PC-3 (cell line): ENCODE data around the gene NFATC2IP. TPM values are rescaled to one million over a fixed set of nuclear protein-coding genes. Genes with fewer than 3 reads are reported as not detected.

ENCODE experiments used
- ATAC-seq: fragments of 200-7000 bp; cut with Tn5 transposase; 2 replicates; pipeline ENCODE4 v1.9.1; 2020; ENCODE audit warnings: mild to moderate bottlenecking, moderate library complexity
- BruUV-seq: library from RNA; stranded (reverse); fragments of 400-500 nt; replicated peaks from 2 replicates; lab custom pipeline; 2021; lab: Mats Ljungman, UMichigan
- CTCF ChIA-PET: fragments of 300-600 bp; sonication (Branson Sonifier 250); formaldehyde crosslinking; loops from one replicate; lab custom pipeline; 2022; ENCODE audit warnings: antibody characterized with exemption; lab: Charles Lee
- POLR2A ChIA-PET: fragments of 300-600 bp; sonication (Branson Sonifier 250); formaldehyde crosslinking; loops from one replicate; lab custom pipeline; 2022; ENCODE audit warnings: antibody characterized with exemption; ENCODE audit not compliant: unreplicated experiment; lab: Charles Lee
- DNase-seq: peaks from one replicate; pipeline ENCODE4 v3.0.0-alpha.2; 2015
- H2AFZ ChIP-seq: fragments of 300-600 bp; sonication (generic); 2 replicates; pipeline ENCODE4 v1.6.0; 2016; ENCODE audit warnings: antibody characterized with exemption, low read length
- H3F3A ChIP-seq: fragments of 300-600 bp; sonication (generic); one replicate; pipeline ENCODE4 v1.6.0; 2017; ENCODE audit warnings: antibody characterized with exemption, low read length, control low read depth, mild to moderate bottlenecking; ENCODE audit not compliant: unreplicated experiment
- H3K27ac ChIP-seq: fragments of 300-600 bp; sonication (generic); 2 replicates; pipeline ENCODE4 v1.5.1; 2016; ENCODE audit warnings: mild to moderate bottlenecking, low read length
- H3K27me3 ChIP-seq: fragments of 300-600 bp; sonication (generic); 2 replicates; pipeline ENCODE4 v1.6.1; 2016; ENCODE audit warnings: low read length, mixed read lengths
- H3K36me3 ChIP-seq: fragments of 300-600 bp; sonication (generic); 2 replicates; pipeline ENCODE4 v1.6.1; 2016; ENCODE audit warnings: low read depth, mixed run types, low read length, mixed read lengths
- H3K4me1 ChIP-seq: fragments of 300-600 bp; sonication (generic); 2 replicates; pipeline ENCODE4 v1.5.1; 2016; ENCODE audit warnings: low read length; ENCODE audit not compliant: insufficient read depth
- H3K4me2 ChIP-seq: fragments of 300-600 bp; sonication (generic); 2 replicates; pipeline ENCODE4 v1.6.0; 2016; ENCODE audit warnings: low read length
- H3K4me3 ChIP-seq: fragments of 300-600 bp; sonication (generic); 2 replicates; pipeline ENCODE4 v1.5.1; 2016; ENCODE audit warnings: mild to moderate bottlenecking, low read length, mixed read lengths
- H3K79me2 ChIP-seq: fragments of 300-600 bp; sonication (generic); 2 replicates; pipeline ENCODE4 v1.6.1; 2017; ENCODE audit warnings: low read length, mixed read lengths
- H3K9ac ChIP-seq: fragments of 300-600 bp; sonication (generic); 2 replicates; pipeline ENCODE4 v1.6.0; 2016; ENCODE audit warnings: mild to moderate bottlenecking, low read length
- H3K9me2 ChIP-seq: fragments of 300-600 bp; sonication (generic); replicated peaks from 2 replicates; pipeline ENCODE4 v1.6.1; 2016; ENCODE audit warnings: mixed run types, low read length, mixed read lengths
- H3K9me3 ChIP-seq: fragments of 300-600 bp; sonication (generic); 2 replicates; pipeline ENCODE4 v1.6.1; 2016; ENCODE audit warnings: low read length, mixed read lengths
- H4K20me1 ChIP-seq: fragments of 300-600 bp; sonication (generic); 2 replicates; pipeline ENCODE4 v1.6.1; 2016; ENCODE audit warnings: low read length, mixed read lengths
- CTCF ChIP-seq: fragments of 300-600 bp; sonication (generic); conservative IDR thresholded peaks from 2 replicates; pipeline ENCODE4 v1.5.1; 2017; ENCODE audit warnings: antibody characterized with exemption, low read depth, mild to moderate bottlenecking, low read length
- EZH2 ChIP-seq: fragments of 300-600 bp; sonication (generic); IDR thresholded peaks from one replicate; pipeline ENCODE4 v1.6.1; 2017; ENCODE audit warnings: antibody characterized with exemption, mild to moderate bottlenecking, low read length; ENCODE audit not compliant: unreplicated experiment
- EZH2phosphoT487 ChIP-seq: fragments of 300-600 bp; sonication (generic); IDR thresholded peaks from 2 replicates; pipeline ENCODE4 v1.6.1; 2018; ENCODE audit warnings: mild to moderate bottlenecking, antibody characterized with exemption, low read length, borderline replicate concordance
- intact Hi-C: fragments of 100-400 bp; cut with micrococcal nuclease; formaldehyde crosslinking; loops from 2 replicates; pipeline ENCODE4 v1.9.0; 2023
- total RNA-seq: library from RNA; depleted of rRNA; stranded (reverse); fragments of >200 nt; gene quantifications from 2 replicates; pipeline ENCODE4 v1.2.3, GENCODE V29; 2014

The NFATC2IP gene
- total RNA-seq, 1 experiment from 2014 or later = 33.3 TPM

GRCh38 chr16:28904828-28905227, 45.9 kb upstream of the NFATC2IP start:
- no peak overlapping the region for H3K27ac ChIP-seq

GRCh38 chr16:28905229-28905754, 45.4 kb upstream of the NFATC2IP start:
- POLR2A ChIA-PET = no interaction called here
- no TSS peak for BruUV-seq
- ATAC-seq (no peak), DNase-seq (no peak)
- no peak overlapping the region for H2AFZ ChIP-seq
- no peaks in the 10 kb centered on the region for H3K36me3 ChIP-seq
- intact Hi-C loops = no loop called here
- H3K27me3 ChIP-seq = no peaks in the 10 kb centered on the region
- no peak overlapping the region for H3K9ac ChIP-seq
- H3K27ac ChIP-seq = no peak overlapping the region
- CTCF ChIA-PET = no interaction called here
- no peaks in the 10 kb centered on the region for H3K9me3 ChIP-seq
- no peaks in the 10 kb centered on the region for H3F3A ChIP-seq
- H3K9me2 ChIP-seq = no peaks in the 10 kb centered on the region
- H3K79me2 ChIP-seq = no peaks in the 10 kb centered on the region
- no peak overlapping the region for H3K4me2 ChIP-seq
- TF ChIP-seq EZH2phosphoT487 (no peak), CTCF (no peak), EZH2 (no peak)
- H4K20me1 ChIP-seq = no peaks in the 10 kb centered on the region
- no peak overlapping the region for H3K4me3 ChIP-seq
- no peaks in the 10 kb centered on the region for H3K4me1 ChIP-seq

More at GRCh38 chr16:28904828-28905227, 45.9 kb upstream of the NFATC2IP start:
- Histone ChIP-seq H3K4me2 (no peak overlapping the region), H3K9ac (no peak overlapping the region), H3K4me1 (no peaks in the 10 kb centered on the region), H2AFZ (no peak overlapping the region), H3F3A (no peaks in the 10 kb centered on the region), H3K79me2 (no peaks in the 10 kb centered on the region), H4K20me1 (no peaks in the 10 kb centered on the region), H3K9me3 (no peaks in the 10 kb centered on the region), H3K27me3 (no peaks in the 10 kb centered on the region), H3K36me3 (no peaks in the 10 kb centered on the region), H3K4me3 (no peak overlapping the region), H3K9me2 (no peaks in the 10 kb centered on the region)
- BruUV-seq = no TSS peak
- TF ChIP-seq CTCF (no peak), EZH2 (no peak), EZH2phosphoT487 (no peak)
- intact Hi-C loops = no loop called here
- CTCF ChIA-PET = no interaction called here
- POLR2A ChIA-PET = no interaction called here
- DNase-seq (no peak), ATAC-seq (no peak)

DNA sequence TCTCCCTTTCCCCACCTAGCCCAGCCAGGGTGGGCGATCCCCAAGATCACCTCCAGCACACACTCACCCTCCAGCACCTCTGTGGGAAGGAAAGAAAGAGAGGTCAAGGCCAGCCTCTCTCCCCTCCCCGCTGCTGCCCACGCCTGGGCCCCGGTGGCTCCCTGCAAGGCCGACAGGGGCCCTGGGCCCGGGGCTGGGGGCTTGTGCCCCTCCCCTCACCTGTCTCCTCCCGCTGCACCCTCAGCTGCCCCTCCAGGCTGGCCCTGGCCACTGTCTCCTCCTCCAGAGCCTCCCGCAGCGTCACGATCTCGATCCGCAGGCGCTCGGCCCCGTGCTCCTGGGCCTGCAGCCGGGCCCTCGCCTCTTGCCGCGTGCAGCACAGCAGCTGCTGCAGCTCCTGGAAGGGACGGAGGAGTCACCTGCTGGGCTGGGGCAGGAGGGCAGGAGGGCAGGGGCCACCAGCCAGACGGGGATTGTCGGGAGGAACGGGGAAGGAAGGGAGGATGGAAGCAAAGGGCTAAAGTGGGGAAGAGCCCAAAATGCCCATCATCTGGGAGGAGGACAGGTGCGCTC, 44.9 kb upstream of the NFATC2IP start:
- Histone ChIP-seq H3K9ac (no peak overlapping the region), H3K9me2 (no peaks in the 10 kb centered on the region), H3K4me2 (no peak overlapping the region), H3K79me2 (no peaks in the 10 kb centered on the region), H4K20me1 (no peaks in the 10 kb centered on the region), H3K9me3 (no peaks in the 10 kb centered on the region), H3K4me3 (no peak overlapping the region), H3K27ac (no peak overlapping the region), H3F3A (no peaks in the 10 kb centered on the region), H3K4me1 (peaks cover 4% of the 10 kb centered on the region), H3K27me3 (no peaks in the 10 kb centered on the region), H3K36me3 (no peaks in the 10 kb centered on the region), H2AFZ (no peak overlapping the region)
- BruUV-seq = no TSS peak
- no peak for ATAC-seq
- no peak for DNase-seq
- no peak for TF ChIP-seq CTCF
- TF ChIP-seq EZH2 = no peak
- TF ChIP-seq EZH2phosphoT487 = no peak
- CTCF ChIA-PET = no interaction called here
- intact Hi-C loops = no loop called here
- POLR2A ChIA-PET = interaction anchor here (0.6 kb wide), 1 partner anchor 67 kb away, joined by 8 read pairs; no protein-coding TSS in a partner anchor
